OCI-LY1 (cell line): Measurements from ENCODE around the gene MTCP1.

ENCODE experiments used
- H2AFZ ChIP-seq: fragments of 200-600 bp; sonication (generic), shearing (Covaris generic); 2 replicates; pipeline ENCODE4 v1.6.0; 2014; ENCODE audit warnings: antibody characterized with exemption, mild to moderate bottlenecking, low read length
- H3F3A ChIP-seq: fragments of 200-600 bp; sonication (generic), shearing (Covaris generic); 2 replicates; pipeline ENCODE4 v1.6.0; 2014; ENCODE audit warnings: mild to moderate bottlenecking, antibody characterized with exemption, low read length, moderate library complexity; ENCODE audit not compliant: insufficient read depth
- H3K27ac ChIP-seq: fragments of 200-600 bp; sonication (generic); 2 replicates; pipeline ENCODE4 v1.5.1; 2014; ENCODE audit warnings: low read length, mixed run types, mild to moderate bottlenecking, low read depth; ENCODE audit not compliant: poor library complexity, severe bottlenecking
- H3K27me3 ChIP-seq: fragments of 200-600 bp; sonication (generic); 2 replicates; pipeline ENCODE4 v1.6.0; 2014; ENCODE audit warnings: antibody characterized with exemption, mild to moderate bottlenecking, low read length, moderate library complexity; ENCODE audit not compliant: insufficient read depth
- H3K36me3 ChIP-seq: fragments of 200-600 bp; sonication (generic); 2 replicates; pipeline ENCODE4 v1.6.1; 2014; ENCODE audit warnings: mild to moderate bottlenecking, antibody characterized with exemption, low read length, moderate library complexity, mixed read lengths; ENCODE audit not compliant: insufficient read depth
- H3K4me1 ChIP-seq: fragments of 200-600 bp; sonication (generic); 2 replicates; pipeline ENCODE4 v1.5.1; 2014; ENCODE audit warnings: mild to moderate bottlenecking, low read length, moderate library complexity; ENCODE audit not compliant: insufficient read depth, severe bottlenecking
- H3K4me2 ChIP-seq: fragments of 200-600 bp; sonication (generic), shearing (Covaris generic); 2 replicates; pipeline ENCODE4 v1.6.1; 2014; ENCODE audit warnings: low read length
- H3K4me3 ChIP-seq: fragments of 200-600 bp; sonication (generic); 2 replicates; pipeline ENCODE4 v1.5.1; 2014; ENCODE audit warnings: low read length, low read depth, mild to moderate bottlenecking, mixed read lengths; ENCODE audit not compliant: poor library complexity, severe bottlenecking
- H3K79me2 ChIP-seq: fragments of 200-600 bp; shearing (Covaris generic); 2 replicates; pipeline ENCODE4 v1.6.1; 2016; ENCODE audit warnings: mixed run types, low read length, mixed read lengths; ENCODE audit not compliant: insufficient read depth
- H3K9ac ChIP-seq: fragments of 200-600 bp; sonication (generic), shearing (Covaris generic); 2 replicates; pipeline ENCODE4 v1.6.1; 2014; ENCODE audit warnings: mild to moderate bottlenecking, low read length, mixed read lengths
- H3K9me2 ChIP-seq: fragments of 200-600 bp; sonication (generic), shearing (Covaris generic); 2 replicates; pipeline ENCODE4 v1.6.1; 2014; ENCODE audit warnings: low read depth, mild to moderate bottlenecking, low read length, mixed read lengths
- H3K9me3 ChIP-seq: fragments of 200-600 bp; shearing (Covaris generic); 2 replicates; pipeline ENCODE4 v1.6.1; 2014; ENCODE audit warnings: low read length, mixed read lengths
- H4K20me1 ChIP-seq: fragments of 200-600 bp; sonication (generic), shearing (Covaris generic); 2 replicates; pipeline ENCODE4 v1.6.0; 2016; ENCODE audit warnings: mild to moderate bottlenecking, low read length; ENCODE audit not compliant: insufficient read depth
- CTCF ChIP-seq: fragments of 200-600 bp; sonication (generic), shearing (Covaris generic); IDR thresholded peaks from 2 replicates; pipeline ENCODE4 v1.5.1; 2017; ENCODE audit warnings: mild to moderate bottlenecking, antibody characterized with exemption, low read length, moderate library complexity, mixed read lengths
- EZH2 ChIP-seq: fragments of 200-600 bp; sonication (generic), shearing (Covaris generic); IDR thresholded peaks from 2 replicates; pipeline ENCODE4 v1.8.0; 2017; ENCODE audit warnings: borderline replicate concordance, mixed run types, mild to moderate bottlenecking, antibody characterized with exemption, low read length, moderate library complexity, mixed read lengths

MTCP1 gene

GRCh38 chrX:155027509-155028066, 43.3 kb downstream of the MTCP1 start:
- no peaks in the 10 kb centered on the region for H4K20me1 ChIP-seq
- H3K9me3 ChIP-seq: no peaks in the 10 kb centered on the region
- H3K27ac ChIP-seq: peak overlapping the region; percentile 96
- H3F3A ChIP-seq: no peaks in the 10 kb centered on the region
- TF ChIP-seq EZH2 (no peak), CTCF (no peak)
- H3K9me2 ChIP-seq: no peaks in the 10 kb centered on the region
- peaks cover 23% of the 10 kb centered on the region for H3K4me1 ChIP-seq
- H3K9ac ChIP-seq: peak overlapping the region; percentile 97
- H2AFZ ChIP-seq: no peak overlapping the region
- peaks cover 28% of the 10 kb centered on the region for H3K79me2 ChIP-seq
- peak overlapping the region; percentile 92 for H3K4me2 ChIP-seq
- peak overlapping the region; percentile 86 for H3K4me3 ChIP-seq
- no peaks in the 10 kb centered on the region for H3K36me3 ChIP-seq
- no peaks in the 10 kb centered on the region for H3K27me3 ChIP-seq

GRCh38 chrX:155026727-155027508, 44.0 kb downstream of the MTCP1 start, which contains the start of gene FUNDC2:
Gene FUNDC2, plus strand, starts transcription at chrX:155026844. Its CDS starts 95 bp downstream, at chrX:155026939.
- peak within 1 kb of the TSS; percentile 96 for H3K27ac ChIP-seq
- H3F3A ChIP-seq: no peaks in the 10 kb centered on the region
- H3K9me2 ChIP-seq: no peaks in the 10 kb centered on the region
- TF ChIP-seq CTCF: no peak
- TF ChIP-seq EZH2: no peak
- peak within 1 kb of the TSS; percentile 92 for H3K4me2 ChIP-seq
- H3K79me2 ChIP-seq: peaks cover 28% of the 10 kb centered on the region
- peak within 1 kb of the TSS; percentile 79; the same call in 1 of the 2 replicates for H2AFZ ChIP-seq
- H3K4me1 ChIP-seq: peaks cover 23% of the 10 kb centered on the region
- no peaks in the 10 kb centered on the region for H3K36me3 ChIP-seq
- no peaks in the 10 kb centered on the region for H3K27me3 ChIP-seq
- no peaks in the 10 kb centered on the region for H3K9me3 ChIP-seq
- H3K4me3 ChIP-seq: peak within 1 kb of the TSS; percentile 86
- H3K9ac ChIP-seq: peak within 1 kb of the TSS; percentile 97
- H4K20me1 ChIP-seq: no peaks in the 10 kb centered on the region

- no peaks in the 10 kb centered on the region for H4K20me1 ChIP-seq
- no peaks in the 10 kb centered on the region for H3K9me2 ChIP-seq
- peak overlapping the region; percentile 96 for H3K27ac ChIP-seq
- H2AFZ ChIP-seq: peak overlapping the region; percentile 79; the same call in 1 of the 2 replicates
- peaks cover 23% of the 10 kb centered on the region for H3K4me1 ChIP-seq
- no peaks in the 10 kb centered on the region for H3K27me3 ChIP-seq
- H3K4me3 ChIP-seq: peak overlapping the region; percentile 86
- peak overlapping the region; percentile 65 for H3K4me2 ChIP-seq
- no peaks in the 10 kb centered on the region for H3K9me3 ChIP-seq
- H3K9ac ChIP-seq: peak overlapping the region; percentile 75
- H3K79me2 ChIP-seq: peaks cover 23% of the 10 kb centered on the region
- no peaks in the 10 kb centered on the region for H3F3A ChIP-seq
- TF ChIP-seq EZH2 (no peak), CTCF (no peak)
- H3K36me3 ChIP-seq: no peaks in the 10 kb centered on the region
Measured at GRCh38 chrX:155026420-155026726, 44.6 kb downstream of the MTCP1 start.
